COLO668 (cell line): ENCODE data around the gene CCL5.

Source experiments
- DNase-seq: peaks from one replicate; lab custom pipeline; 2025; ENCODE audit not compliant: unreplicated experiment; lab: John Stamatoyannopoulos, UW

The CCL5 gene

GRCh38 chr17:35879773-35880654 lies at the start of gene CCL5:
TSS of gene CCL5 (minus strand) at chr17:35880360.
- no peak for DNase-seq

- DNase-seq: no peak
Observed at GRCh38 chr17:35927714-35928113, 47.6 kb upstream of the CCL5 start.

- DNase-seq: no peak
Observed at GRCh38 chr17:35923609-35924114, 43.5 kb upstream of the CCL5 start.

- no peak for DNase-seq
Observed at GRCh38 chr17:35920229-35920628, 40.1 kb upstream of the CCL5 start.

- no peak for DNase-seq
Observed at GRCh38 chr17:35918665-35919064, 38.5 kb upstream of the CCL5 start.

GRCh38 chr17:35917519-35918213 lies 37.5 kb upstream of the CCL5 start:
- DNase-seq: no peak

GRCh38 chr17:35915153-35915964 lies 35.2 kb upstream of the CCL5 start:
- DNase-seq: no peak

- DNase-seq: no peak
Observed at GRCh38 chr17:35914354-35914753, 34.2 kb upstream of the CCL5 start.

- no peak for DNase-seq
Observed at GRCh38 chr17:35913609-35914008, 33.4 kb upstream of the CCL5 start.

GRCh38 chr17:35912942-35913341 lies 32.8 kb upstream of the CCL5 start:
- no peak for DNase-seq

- no peak for DNase-seq
Observed at GRCh38 chr17:35912339-35912912, 32.3 kb upstream of the CCL5 start.

GRCh38 chr17:35909408-35909807 lies 29.2 kb upstream of the CCL5 start:
- no peak for DNase-seq

- DNase-seq: no peak
Observed at GRCh38 chr17:35907691-35908090, 27.5 kb upstream of the CCL5 start.

GRCh38 chr17:35906926-35907637 lies 26.9 kb upstream of the CCL5 start:
- DNase-seq: no peak

GRCh38 chr17:35906191-35906925 lies 26.2 kb upstream of the CCL5 start:
- DNase-seq: no peak

- no peak for DNase-seq
Observed at GRCh38 chr17:35903451-35903850, 23.3 kb upstream of the CCL5 start.

GRCh38 chr17:35901631-35902175 lies 21.5 kb upstream of the CCL5 start:
- no peak for DNase-seq

GRCh38 chr17:35900708-35901480 lies 20.7 kb upstream of the CCL5 start:
- DNase-seq: no peak

GRCh38 chr17:35900280-35900679 lies 20.1 kb upstream of the CCL5 start:
- DNase-seq: no peak
